DND-41 (cell line): ENCODE results near the gene SAMD11.

ENCODE experiments used
- EZH2 ChIP-seq: IDR thresholded peaks from 3 replicates; pipeline ENCODE4 v1.6.1; 2012; ENCODE audit warnings: borderline replicate concordance, low read depth, mild to moderate bottlenecking, moderate library complexity, low read length, inconsistent platforms; ENCODE audit not compliant: severe bottlenecking
- TF ChIP-seq, protein P1 (sequence below): IDR thresholded peaks from 2 replicates; pipeline ENCODE4 v1.5.1; 2012; ENCODE audit warnings: borderline replicate concordance, low read length, moderate library complexity, mild to moderate bottlenecking; ENCODE audit not compliant: poor library complexity, severe bottlenecking; ENCODE audit errors: extremely low read depth

DNA sequence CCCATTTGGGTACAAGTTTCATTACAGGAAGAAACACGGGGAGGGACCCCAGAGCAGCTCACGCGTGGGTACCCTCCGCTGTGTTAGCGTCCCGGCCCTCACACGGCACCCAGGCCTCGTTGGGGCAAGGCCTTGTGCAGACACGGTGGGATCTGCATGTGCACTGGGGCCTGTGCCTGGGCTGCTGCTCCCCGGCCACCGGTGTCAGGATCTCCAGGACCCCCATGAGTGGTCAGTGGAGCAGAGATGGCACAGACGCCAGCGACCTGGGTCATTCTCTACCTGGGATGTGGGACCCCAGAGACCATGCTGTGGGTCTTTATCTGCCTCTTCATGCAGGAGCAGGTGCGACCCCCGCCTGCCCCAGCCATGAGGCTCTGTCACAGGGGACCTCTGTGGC lies 5.4 kb upstream of the SAMD11 start:
- no peak for TF ChIP-seq EZH2
- TF ChIP-seq, protein P1, sequence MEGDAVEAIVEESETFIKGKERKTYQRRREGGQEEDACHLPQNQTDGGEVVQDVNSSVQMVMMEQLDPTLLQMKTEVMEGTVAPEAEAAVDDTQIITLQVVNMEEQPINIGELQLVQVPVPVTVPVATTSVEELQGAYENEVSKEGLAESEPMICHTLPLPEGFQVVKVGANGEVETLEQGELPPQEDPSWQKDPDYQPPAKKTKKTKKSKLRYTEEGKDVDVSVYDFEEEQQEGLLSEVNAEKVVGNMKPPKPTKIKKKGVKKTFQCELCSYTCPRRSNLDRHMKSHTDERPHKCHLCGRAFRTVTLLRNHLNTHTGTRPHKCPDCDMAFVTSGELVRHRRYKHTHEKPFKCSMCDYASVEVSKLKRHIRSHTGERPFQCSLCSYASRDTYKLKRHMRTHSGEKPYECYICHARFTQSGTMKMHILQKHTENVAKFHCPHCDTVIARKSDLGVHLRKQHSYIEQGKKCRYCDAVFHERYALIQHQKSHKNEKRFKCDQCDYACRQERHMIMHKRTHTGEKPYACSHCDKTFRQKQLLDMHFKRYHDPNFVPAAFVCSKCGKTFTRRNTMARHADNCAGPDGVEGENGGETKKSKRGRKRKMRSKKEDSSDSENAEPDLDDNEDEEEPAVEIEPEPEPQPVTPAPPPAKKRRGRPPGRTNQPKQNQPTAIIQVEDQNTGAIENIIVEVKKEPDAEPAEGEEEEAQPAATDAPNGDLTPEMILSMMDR, result no peak
